Endothelial cell of umbilical vein (primary cell): ENCODE measurements around the gene ST8SIA1.

Experiments
- EZH2 ChIP-seq: IDR thresholded peaks from 2 replicates; pipeline ENCODE4 v1.6.1; 2012; ENCODE audit warnings: borderline replicate concordance, low read depth, mild to moderate bottlenecking, moderate library complexity, low read length, inconsistent platforms; ENCODE audit not compliant: severe bottlenecking
- MYC ChIP-seq: IDR thresholded peaks from one replicate; pipeline ENCODE4 v1.6.1; 2011; ENCODE audit warnings: mild to moderate bottlenecking, low read depth, low read length
- POLR2A ChIP-seq: IDR thresholded peaks from 2 replicates; pipeline ENCODE4 v1.6.1; 2012; ENCODE audit warnings: low read depth, mild to moderate bottlenecking, control low read depth, low read length
- POLR2AphosphoS5 ChIP-seq: IDR thresholded peaks from 2 replicates; pipeline ENCODE4 v1.6.1; 2012; ENCODE audit warnings: low read depth, mild to moderate bottlenecking, control low read depth, low read length, moderate library complexity; ENCODE audit not compliant: insufficient read depth
- TF ChIP-seq, protein P1 (sequence below), 2 donors: IDR thresholded peaks; 1 replicate in 1 of 2; 2 replicates in 1 of 2; pipeline ENCODE4 v1.5.1; 2011; ENCODE audit warnings: low read length in 2 of 2, mild to moderate bottlenecking in 2 of 2, moderate library complexity in 2 of 2, control low read depth in 1 of 2, inconsistent platforms in 1 of 2, low read depth in 1 of 2; ENCODE audit not compliant: insufficient read depth in 1 of 2; ENCODE audit errors: extremely low read depth in 1 of 2

DNA sequence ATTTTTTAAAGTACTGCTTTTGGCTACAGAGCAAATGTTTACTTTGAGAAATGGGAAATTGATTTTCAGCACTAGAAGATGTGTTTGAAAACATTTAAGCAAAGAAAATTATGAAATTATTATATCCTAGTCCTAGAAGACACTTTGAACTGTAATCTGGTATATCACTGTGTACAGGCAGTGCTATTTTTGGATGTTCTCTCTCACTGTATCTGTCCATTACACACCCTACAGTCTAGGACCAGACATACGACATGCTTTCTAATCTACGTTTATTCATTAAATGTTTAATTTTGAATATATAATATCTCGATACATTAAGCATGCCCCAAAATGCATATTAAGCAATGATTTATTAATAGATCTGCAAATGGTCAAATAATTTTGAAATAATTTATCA lies 82.5 kb downstream of the ST8SIA1 start:
- TF ChIP-seq EZH2 = no peak
- TF ChIP-seq, protein P1, sequence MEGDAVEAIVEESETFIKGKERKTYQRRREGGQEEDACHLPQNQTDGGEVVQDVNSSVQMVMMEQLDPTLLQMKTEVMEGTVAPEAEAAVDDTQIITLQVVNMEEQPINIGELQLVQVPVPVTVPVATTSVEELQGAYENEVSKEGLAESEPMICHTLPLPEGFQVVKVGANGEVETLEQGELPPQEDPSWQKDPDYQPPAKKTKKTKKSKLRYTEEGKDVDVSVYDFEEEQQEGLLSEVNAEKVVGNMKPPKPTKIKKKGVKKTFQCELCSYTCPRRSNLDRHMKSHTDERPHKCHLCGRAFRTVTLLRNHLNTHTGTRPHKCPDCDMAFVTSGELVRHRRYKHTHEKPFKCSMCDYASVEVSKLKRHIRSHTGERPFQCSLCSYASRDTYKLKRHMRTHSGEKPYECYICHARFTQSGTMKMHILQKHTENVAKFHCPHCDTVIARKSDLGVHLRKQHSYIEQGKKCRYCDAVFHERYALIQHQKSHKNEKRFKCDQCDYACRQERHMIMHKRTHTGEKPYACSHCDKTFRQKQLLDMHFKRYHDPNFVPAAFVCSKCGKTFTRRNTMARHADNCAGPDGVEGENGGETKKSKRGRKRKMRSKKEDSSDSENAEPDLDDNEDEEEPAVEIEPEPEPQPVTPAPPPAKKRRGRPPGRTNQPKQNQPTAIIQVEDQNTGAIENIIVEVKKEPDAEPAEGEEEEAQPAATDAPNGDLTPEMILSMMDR (IDR thresholded peaks at IDR 0.05; ENCODE audit: extremely low read depth in 1 of 2, insufficient read depth in 1 of 2, low read depth in 1 of 2, low read length in 2 of 2) = no peak
- TF ChIP-seq POLR2AphosphoS5 = no peak
- no peak for TF ChIP-seq POLR2A
- no peak for TF ChIP-seq MYC
